Loucy (cell line): ENCODE data around the gene PRR30.

Source experiments
- CTCF ChIP-seq: fragments of 200-600 bp; sonication (generic); conservative IDR thresholded peaks from 2 replicates; pipeline ENCODE4 v1.5.1; 2014; ENCODE audit warnings: mild to moderate bottlenecking, antibody characterized with exemption, low read length
- EZH2phosphoT487 ChIP-seq: fragments of 200-600 bp; IDR thresholded peaks from 2 replicates; pipeline ENCODE4 v1.6.1; 2018; ENCODE audit warnings: antibody characterized with exemption, mild to moderate bottlenecking, moderate library complexity, borderline replicate concordance

GRCh38 chr2:27087823-27088410, 51.3 kb downstream of the PRR30 start:
- TF ChIP-seq CTCF (no peak), EZH2phosphoT487 (no peak)
